HG03439 (cell line): ENCODE measurements around the gene FZD4.
"Not testable (repeated sequence)": the region's sequence is repeated elsewhere in the genome, so short reads cannot be mapped to it uniquely, and the experiment has no call there.

Experiments
- ATAC-seq: cut with Tn5 transposase; IDR thresholded peaks from one replicate; pipeline ENCODE4 v1.9.1; 2021; ENCODE audit warnings: mild to moderate bottlenecking, moderate library complexity; ENCODE audit not compliant: unreplicated experiment

FZD4 gene

GRCh38 chr11:86955361-86956120, at the start of gene FZD4:
Gene FZD4, minus strand, starts transcription at chr11:86955395. Its CDS starts 310 bp downstream, at chr11:86955085.
- ATAC-seq: peak; percentile 95

- ATAC-seq: not testable (repeated sequence)
Observed at GRCh38 chr11:87004281-87004680, 49.1 kb upstream of the FZD4 start.

- ATAC-seq: no peak
Observed at GRCh38 chr11:87002918-87003317, 47.7 kb upstream of the FZD4 start.

- ATAC-seq: no peak
Observed at GRCh38 chr11:86999859-87000753, 44.9 kb upstream of the FZD4 start.

GRCh38 chr11:86999388-86999787, 44.2 kb upstream of the FZD4 start:
- no peak for ATAC-seq

GRCh38 chr11:86996953-86997570, 41.9 kb upstream of the FZD4 start:
- no peak for ATAC-seq

GRCh38 chr11:86993031-86993430, 37.8 kb upstream of the FZD4 start:
- ATAC-seq: no peak

- not testable (repeated sequence) for ATAC-seq
Observed at GRCh38 chr11:86992340-86992739, 37.1 kb upstream of the FZD4 start.

- no peak for ATAC-seq
Observed at GRCh38 chr11:86991341-86991740, 36.1 kb upstream of the FZD4 start.

GRCh38 chr11:86990515-86990914, 35.3 kb upstream of the FZD4 start:
- ATAC-seq: no peak

GRCh38 chr11:86990031-86990430, 34.8 kb upstream of the FZD4 start:
- no peak for ATAC-seq

- ATAC-seq: no peak
Observed at GRCh38 chr11:86988351-86988881, 33.2 kb upstream of the FZD4 start.

- no peak for ATAC-seq
Observed at GRCh38 chr11:86987679-86988078, 32.5 kb upstream of the FZD4 start.

- no peak for ATAC-seq
Observed at GRCh38 chr11:86984701-86985100, 29.5 kb upstream of the FZD4 start.

- no peak for ATAC-seq
Observed at GRCh38 chr11:86983021-86983488, 27.9 kb upstream of the FZD4 start.

GRCh38 chr11:86981777-86982540, 26.8 kb upstream of the FZD4 start:
- ATAC-seq: no peak

- no peak for ATAC-seq
Observed at GRCh38 chr11:86980086-86980796, 25.0 kb upstream of the FZD4 start.

GRCh38 chr11:86978756-86979608, 23.8 kb upstream of the FZD4 start:
- ATAC-seq: peak; percentile 71

GRCh38 chr11:86978247-86978646, 23.1 kb upstream of the FZD4 start:
- ATAC-seq: no peak
